GM12801 (cell line): Measurements from ENCODE around the gene BCAS3.

Experiments used
- CTCF ChIP-seq: IDR thresholded peaks from one replicate; pipeline ENCODE4 v1.5.1; 2011; ENCODE audit warnings: control low read depth; ENCODE audit not compliant: insufficient read length; ENCODE audit errors: extremely low read depth

The BCAS3 gene

GRCh38 chr17:61159221-61159814, 481.7 kb downstream of the BCAS3 start:
- no peak for TF ChIP-seq CTCF

GRCh38 chr17:61160204-61160603, 482.6 kb downstream of the BCAS3 start:
- TF ChIP-seq CTCF = no peak

GRCh38 chr17:61160789-61161445, 483.3 kb downstream of the BCAS3 start:
- no peak for TF ChIP-seq CTCF

- no peak for TF ChIP-seq CTCF
Measured at GRCh38 chr17:61161615-61162134, 484.0 kb downstream of the BCAS3 start.

- no peak for TF ChIP-seq CTCF
Measured at GRCh38 chr17:61164517-61164916, 486.9 kb downstream of the BCAS3 start.

GRCh38 chr17:61167075-61167474, 489.4 kb downstream of the BCAS3 start:
- TF ChIP-seq CTCF = no peak

- TF ChIP-seq CTCF = no peak
Measured at GRCh38 chr17:61168506-61168905, 490.9 kb downstream of the BCAS3 start.
